ENCODE results near the gene VIPR1.

Gene VIPR1

DNA sequence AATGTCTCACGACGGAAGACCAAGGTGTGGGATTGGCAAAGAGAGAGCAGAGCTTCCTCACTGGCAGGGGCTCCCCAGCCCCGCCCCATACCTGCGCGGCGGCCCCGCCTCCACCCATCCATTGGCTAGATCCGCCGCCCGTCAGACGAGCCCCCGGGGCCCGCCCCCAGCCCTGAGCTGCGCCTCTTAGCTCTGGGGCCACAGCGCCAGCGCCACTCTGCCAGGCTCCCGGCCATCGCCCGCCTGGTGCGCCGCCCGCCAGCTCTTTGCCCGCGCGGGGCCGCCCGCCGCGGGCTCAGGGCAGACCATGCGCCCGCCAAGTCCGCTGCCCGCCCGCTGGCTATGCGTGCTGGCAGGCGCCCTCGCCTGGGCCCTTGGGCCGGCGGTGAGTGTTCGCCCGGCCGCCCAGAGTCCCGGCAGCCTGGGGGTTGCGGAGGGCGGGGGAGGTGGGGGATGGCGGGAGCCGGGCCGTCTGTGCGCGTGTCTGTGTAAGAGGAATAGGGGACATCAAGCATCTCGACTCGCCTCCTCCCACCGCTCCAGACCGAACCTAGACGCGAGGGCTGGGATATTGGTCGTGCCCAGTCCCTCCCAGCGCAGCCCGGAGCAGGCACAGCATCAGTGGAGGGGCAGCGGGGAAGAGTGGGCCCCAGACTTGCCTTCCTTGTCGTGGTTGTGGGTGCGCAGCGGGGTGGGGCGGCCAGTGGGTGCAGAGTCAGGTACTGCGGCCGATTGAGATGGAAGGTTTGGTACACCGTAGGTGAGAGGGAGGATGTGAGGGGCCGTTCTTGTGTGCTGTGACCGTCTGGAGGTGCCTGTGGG lies at the start of gene VIPR1:
VIPR1 (plus strand) TSS at position 215 of the 822 bp plus-strand sequence; CDS start at position 308, 93 bp downstream.
- DNase-seq, result peak; percentile 86
- in situ Hi-C loops (cut with MboI; ENCODE audit: low pct_unique_long_range_greater_than_20kb, low sequenced_read_pairs), result no loop called here

- no peak for DNase-seq
- in situ Hi-C loops (cut with MboI; ENCODE audit: low pct_unique_long_range_greater_than_20kb, low sequenced_read_pairs), result no loop called here
These were observed 46.2 kb upstream of the VIPR1 start for GRCh38 chr3:42456211-42456610.

DNA sequence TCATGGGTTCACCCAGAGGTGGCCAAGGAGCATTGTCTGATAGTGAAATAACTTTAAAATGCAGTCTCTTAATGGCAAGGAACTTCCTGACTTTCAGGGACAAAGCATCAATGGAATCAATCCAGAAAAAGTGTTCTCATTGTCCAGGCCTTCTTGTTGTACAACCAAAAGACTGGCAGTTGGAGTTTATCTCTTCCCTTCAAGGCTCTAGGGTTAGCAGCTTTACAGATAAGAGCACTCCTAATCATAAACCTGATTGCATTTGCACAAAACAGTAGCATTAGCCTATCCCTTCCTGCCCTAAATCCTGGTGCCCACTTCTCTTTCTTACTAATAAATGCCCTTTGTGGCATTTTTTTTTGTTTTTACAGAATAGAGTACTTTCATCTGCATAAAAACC lies 43.3 kb upstream of the VIPR1 start:
- DNase-seq, result no peak
- in situ Hi-C loops (cut with MboI; ENCODE audit: low pct_unique_long_range_greater_than_20kb, low sequenced_read_pairs), result no loop called here

- no peak for DNase-seq
- in situ Hi-C loops (cut with MboI; ENCODE audit: low pct_unique_long_range_greater_than_20kb, low sequenced_read_pairs), result no loop called here
These were observed 40.7 kb upstream of the VIPR1 start for GRCh38 chr3:42461762-42462161.

- in situ Hi-C loops (cut with MboI; ENCODE audit: low pct_unique_long_range_greater_than_20kb, low sequenced_read_pairs), result no loop called here
- no peak for DNase-seq
These were observed 39.4 kb upstream of the VIPR1 start for GRCh38 chr3:42463093-42463492.

DNA sequence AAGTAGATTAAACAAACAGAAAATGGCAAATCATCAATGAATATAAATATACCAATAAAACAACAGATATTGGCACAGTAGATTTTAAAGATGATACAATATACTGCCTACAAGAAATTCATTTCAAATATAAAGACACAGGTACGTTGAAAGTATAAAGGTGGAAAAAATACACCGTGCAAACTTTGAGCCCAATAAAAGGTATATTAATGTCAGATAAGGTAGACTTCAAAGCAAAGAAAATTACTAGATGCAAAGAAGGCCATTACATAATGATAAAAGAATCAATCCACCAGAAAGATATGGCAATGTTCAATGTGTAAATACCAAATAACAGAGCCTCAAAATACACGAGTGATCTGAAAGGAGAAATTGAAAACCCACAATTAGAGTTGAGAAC lies 34.3 kb upstream of the VIPR1 start:
- no peak for DNase-seq
- in situ Hi-C loops (cut with MboI; ENCODE audit: low pct_unique_long_range_greater_than_20kb, low sequenced_read_pairs), result no loop called here

DNA sequence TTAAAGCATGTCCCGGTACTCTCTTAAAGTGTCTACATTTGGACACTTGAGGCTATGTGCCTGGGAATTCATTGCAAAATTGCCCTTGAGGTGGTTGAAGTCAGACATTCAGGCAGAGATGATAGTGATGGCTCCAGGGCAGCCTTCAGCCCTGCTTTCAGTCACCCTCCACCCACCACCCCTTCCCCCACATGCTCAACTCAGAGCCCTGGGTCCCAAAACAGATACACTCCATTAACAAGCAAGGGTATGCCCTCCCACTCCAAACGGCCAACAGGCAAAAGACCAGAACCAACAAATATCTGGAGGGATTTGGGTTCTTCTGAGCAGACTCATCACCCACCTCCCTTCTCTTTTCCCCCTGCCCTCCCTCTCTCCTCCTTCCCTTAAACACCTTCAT lies 29.9 kb upstream of the VIPR1 start:
- DNase-seq, result no peak
- in situ Hi-C loops (cut with MboI; ENCODE audit: low pct_unique_long_range_greater_than_20kb, low sequenced_read_pairs), result no loop called here

DNA sequence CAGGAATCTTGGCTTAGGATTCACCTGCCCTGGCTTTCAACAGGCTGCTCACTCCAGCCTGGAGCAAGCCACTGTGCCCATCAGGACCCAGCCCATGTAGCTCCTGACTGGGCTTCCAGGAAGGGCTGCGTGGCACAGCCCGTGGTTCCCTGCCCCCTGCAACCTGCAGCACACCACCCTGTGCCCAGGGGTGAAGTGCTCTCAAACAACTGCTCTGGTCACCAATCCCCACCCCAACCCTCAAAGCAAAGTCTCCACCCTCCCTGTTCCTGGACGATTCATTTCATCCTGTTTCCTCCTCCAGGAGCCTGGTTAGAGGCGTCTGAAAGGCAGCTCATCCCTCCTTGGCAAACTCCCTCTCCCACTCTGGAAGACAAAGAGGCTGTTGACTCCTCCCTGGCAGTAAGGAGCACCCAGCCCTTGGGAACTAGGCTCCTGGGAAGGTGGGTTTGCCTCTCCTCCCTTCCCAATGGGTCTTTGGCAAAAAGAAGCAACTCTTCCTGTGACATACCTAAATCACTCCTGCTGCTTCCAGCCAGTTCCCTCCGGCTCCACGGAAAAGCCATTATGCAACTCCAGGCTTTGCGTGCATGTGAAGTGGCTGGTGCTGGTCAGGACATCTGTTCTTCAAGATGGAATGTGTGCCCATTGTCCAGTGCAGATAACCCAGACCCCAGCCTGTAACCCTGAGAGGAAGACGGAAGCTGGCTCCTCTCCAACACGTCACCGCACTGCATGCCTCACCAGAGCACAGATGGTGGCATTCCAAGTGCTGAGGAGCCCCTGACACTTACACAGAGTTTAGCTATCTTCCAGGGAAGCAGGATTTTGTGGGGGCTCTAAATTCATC lies 29.1 kb upstream of the VIPR1 start:
- in situ Hi-C loops (cut with MboI; ENCODE audit: low pct_unique_long_range_greater_than_20kb, low sequenced_read_pairs), result no loop called here
- no peak for DNase-seq

DNA sequence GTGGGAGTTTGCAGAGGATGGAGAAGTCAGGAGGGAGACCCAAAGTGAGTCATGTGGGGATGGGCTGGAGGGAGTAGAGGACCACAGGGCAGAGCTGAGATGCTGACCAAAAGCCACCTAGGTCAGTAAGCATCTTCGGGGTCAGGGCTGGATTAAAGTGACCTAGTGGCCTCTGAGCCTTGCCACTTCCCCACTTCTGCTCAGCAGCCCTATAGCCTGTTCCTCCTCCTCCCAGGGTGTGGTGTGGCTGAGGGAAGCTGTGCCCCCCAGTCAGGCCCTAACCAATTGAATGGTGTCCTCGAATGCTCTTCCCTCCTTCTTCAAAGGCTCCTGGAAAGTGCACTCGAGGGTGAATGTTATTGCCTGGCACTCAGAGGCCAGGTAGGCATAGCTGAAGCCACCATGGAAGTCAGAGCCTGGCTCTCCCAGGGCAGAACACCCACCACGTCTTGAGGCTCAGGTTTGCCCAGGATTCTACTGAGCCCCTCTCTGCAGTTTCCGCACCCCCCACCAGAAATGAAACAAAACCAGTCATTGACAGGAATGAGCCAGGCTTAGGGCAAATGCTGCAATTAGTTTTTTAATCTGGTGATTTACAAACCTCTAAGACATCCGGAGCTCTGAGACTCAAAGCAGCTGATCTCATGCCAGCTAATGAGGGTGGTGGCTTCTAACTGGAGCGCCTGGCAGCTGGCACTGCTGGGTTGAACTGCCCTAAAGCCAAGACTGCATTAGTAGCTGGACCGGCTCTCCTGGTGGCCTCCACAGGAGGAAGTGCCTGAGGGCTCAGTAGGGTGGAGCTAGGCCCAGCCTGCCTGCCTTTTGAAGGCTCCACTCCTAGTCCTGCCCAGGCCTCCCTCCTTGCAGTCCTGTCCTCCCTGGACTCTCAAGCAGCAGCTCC lies 26.0 kb upstream of the VIPR1 start:
- DNase-seq, result no peak
- in situ Hi-C loops (cut with MboI; ENCODE audit: low pct_unique_long_range_greater_than_20kb, low sequenced_read_pairs), result no loop called here

- in situ Hi-C loops (cut with MboI; ENCODE audit: low pct_unique_long_range_greater_than_20kb, low sequenced_read_pairs), result no loop called here
These were observed 24.7 kb upstream of the VIPR1 start for GRCh38 chr3:42477696-42478095.

GRCh38 chr3:42478830-42479229 lies 23.6 kb upstream of the VIPR1 start:
- DNase-seq, result no peak
- in situ Hi-C loops (cut with MboI; ENCODE audit: low pct_unique_long_range_greater_than_20kb, low sequenced_read_pairs), result no loop called here

More at GRCh38 chr3:42477696-42478095, 24.7 kb upstream of the VIPR1 start:
- no peak for DNase-seq

- in situ Hi-C loops (cut with MboI; ENCODE audit: low pct_unique_long_range_greater_than_20kb, low sequenced_read_pairs), result no loop called here
- peak; percentile 53 for DNase-seq
These were observed 15.5 kb upstream of the VIPR1 start for GRCh38 chr3:42486814-42487565.

GRCh38 chr3:42488687-42489086 lies 13.8 kb upstream of the VIPR1 start:
- in situ Hi-C loops (cut with MboI; ENCODE audit: low pct_unique_long_range_greater_than_20kb, low sequenced_read_pairs), result no loop called here
- DNase-seq, result no peak

DNA sequence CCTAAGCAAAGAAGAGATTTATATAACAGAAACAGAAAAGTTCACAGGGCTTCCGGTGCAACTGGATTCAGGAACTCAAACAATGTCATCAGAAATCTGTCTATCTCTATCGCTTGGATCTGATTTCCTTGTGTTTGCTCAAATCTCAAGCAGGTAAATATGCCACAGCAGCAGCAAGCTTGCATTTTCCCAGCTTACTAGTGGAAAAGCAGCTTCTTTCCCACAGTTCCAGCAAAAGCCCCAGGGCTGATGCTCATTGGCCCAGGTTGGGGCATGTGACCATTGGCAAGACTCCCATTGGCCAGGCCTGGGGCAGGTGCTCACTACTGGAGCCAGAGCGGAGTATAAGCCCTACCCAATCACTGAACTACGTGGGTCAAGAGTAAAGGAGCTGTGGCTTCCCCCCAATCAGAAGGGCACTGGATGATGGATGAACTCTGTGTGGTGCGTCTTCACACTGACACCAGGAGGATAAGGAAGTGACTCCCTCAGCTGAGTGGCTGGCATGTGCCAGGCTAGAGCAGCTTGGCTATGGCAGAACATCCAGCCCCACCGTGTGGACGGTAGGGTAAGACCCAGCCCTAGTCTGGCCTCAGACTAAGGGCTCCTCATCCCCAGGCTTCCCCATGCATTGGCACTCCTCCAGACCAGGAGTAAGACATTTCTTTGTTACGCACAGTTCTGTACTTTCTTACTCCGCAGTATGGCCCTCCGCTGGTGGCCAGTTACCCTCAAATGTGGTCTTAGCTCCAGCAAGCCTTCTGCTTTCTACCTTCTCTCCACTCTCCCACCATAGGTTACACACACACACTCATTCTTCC lies 13.1 kb upstream of the VIPR1 start:
- no peak for DNase-seq
- in situ Hi-C loops (cut with MboI; ENCODE audit: low pct_unique_long_range_greater_than_20kb, low sequenced_read_pairs), result no loop called here

DNA sequence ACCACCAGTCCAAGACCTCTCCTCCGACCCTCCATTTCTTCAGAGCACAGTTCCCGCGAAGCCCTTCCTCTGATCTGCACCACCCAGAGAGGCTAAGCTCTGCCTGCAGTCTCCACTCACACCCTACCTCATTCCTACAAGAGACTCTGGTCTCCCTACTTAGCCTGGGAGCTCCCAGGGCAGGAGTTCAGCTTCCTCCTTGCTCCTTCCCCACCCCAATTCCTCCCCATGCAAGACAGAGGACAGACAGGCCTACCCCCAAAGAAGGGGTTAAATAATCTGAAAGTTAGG lies 12.6 kb upstream of the VIPR1 start:
- in situ Hi-C loops (cut with MboI; ENCODE audit: low pct_unique_long_range_greater_than_20kb, low sequenced_read_pairs), result no loop called here
- no peak for DNase-seq

DNA sequence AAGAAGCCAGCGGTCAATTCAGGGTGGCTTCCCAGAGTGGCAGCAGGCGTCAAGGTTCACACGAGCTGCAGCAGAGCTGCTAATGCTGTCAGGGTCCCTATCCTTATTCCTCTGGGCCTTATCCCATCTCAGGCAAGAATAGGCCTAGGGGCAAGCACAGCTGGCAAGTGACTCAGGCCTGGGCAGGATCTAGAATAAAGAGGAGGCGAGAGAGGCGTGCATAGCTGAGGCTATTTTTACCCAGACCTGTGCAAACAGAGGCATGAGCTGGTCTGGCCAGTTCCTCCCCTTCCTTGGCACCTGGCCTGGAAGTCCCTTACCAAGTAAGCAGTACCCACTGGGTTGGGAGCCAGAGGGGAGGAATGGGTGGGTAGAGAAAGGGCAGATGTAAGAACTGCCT lies 12.2 kb upstream of the VIPR1 start:
- in situ Hi-C loops (cut with MboI; ENCODE audit: low pct_unique_long_range_greater_than_20kb, low sequenced_read_pairs), result no loop called here
- DNase-seq, result peak; percentile 83

DNA sequence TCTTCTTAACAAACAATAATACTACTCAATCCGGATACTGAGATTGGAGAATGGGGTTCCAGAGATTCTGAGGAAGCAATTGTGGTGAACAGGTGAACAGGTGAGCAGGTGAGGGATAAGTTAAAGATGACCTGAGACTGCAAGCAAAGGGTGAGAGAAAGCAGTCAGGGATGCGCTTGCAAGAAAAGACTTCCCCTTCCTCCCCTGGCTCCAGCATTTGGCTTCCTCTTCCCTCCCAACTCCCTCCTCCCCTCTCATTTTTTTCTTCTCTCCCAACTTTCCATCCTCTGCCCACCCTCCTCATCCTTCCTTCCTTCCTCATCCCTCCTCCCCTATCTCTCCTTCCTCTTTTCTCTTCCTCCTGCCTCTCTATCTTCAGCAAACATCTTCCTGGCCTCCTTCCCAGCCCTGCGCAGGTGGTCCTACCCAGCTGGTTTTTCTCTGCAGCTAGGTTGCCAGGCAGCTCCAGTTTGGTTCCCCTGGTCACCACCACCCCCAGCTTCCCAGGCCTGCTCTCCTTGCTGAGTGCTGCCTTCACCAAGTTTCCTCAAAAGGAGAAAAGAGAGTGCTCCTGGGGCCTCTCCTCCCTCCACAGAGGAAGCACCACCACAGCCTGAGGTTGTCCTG lies 10.4 kb upstream of the VIPR1 start:
- in situ Hi-C loops (cut with MboI; ENCODE audit: low pct_unique_long_range_greater_than_20kb, low sequenced_read_pairs), result no loop called here
- peak; percentile 76 for DNase-seq
